Endothelial cell of umbilical vein (primary cell): ENCODE results near the gene GORASP2. TPM values are rescaled to one million over a fixed set of nuclear protein-coding genes. Genes with fewer than 3 reads are reported as not detected.

Experiments
- BruUV-seq: library from RNA; stranded (reverse); fragments of 400-500 nt; replicated peaks from 2 replicates; lab custom pipeline; 2021; lab: Mats Ljungman, UMichigan
- CTCF ChIA-PET: fragments of 300-600, 350-600 bp; sonication (Branson Sonifier 250); formaldehyde crosslinking; loops from one replicate; lab custom pipeline; 2021; ENCODE audit warnings: antibody characterized with exemption, inconsistent platforms; lab: Charles Lee
- POLR2A ChIA-PET: fragments of 300-600, 350-600 bp; sonication (Branson Sonifier 250); formaldehyde crosslinking; loops from one replicate; lab custom pipeline; 2021; ENCODE audit warnings: antibody characterized with exemption, inconsistent platforms; lab: Charles Lee
- DNase-seq: peaks from one replicate; pipeline ENCODE4 v3.0.0-alpha.2; 2011; ENCODE audit warnings: low read depth, low spot score
- FAIRE-seq: peaks from 2 replicates; lab custom pipeline; 2011; peaks lifted over from hg19 to GRCh38; lab: Jason Lieb, UNC
- H2AFZ ChIP-seq: 2 replicates; pipeline ENCODE4 v1.6.0; 2012; ENCODE audit warnings: low read depth, low read length, control low read depth, inconsistent platforms
- H3K27ac ChIP-seq: 2 replicates; pipeline ENCODE4 v1.5.1; 2011; ENCODE audit warnings: low read depth, mild to moderate bottlenecking, control low read depth, low read length, moderate library complexity; ENCODE audit not compliant: insufficient read depth
- H3K27me3 ChIP-seq, 2 experiments: 2 replicates each; pipeline versions ENCODE4 v1.6.0 to v1.6.1; 2011; ENCODE audit warnings: low read length in 2 of 2, mixed read lengths in 1 of 2; ENCODE audit not compliant: control insufficient read depth in 2 of 2, insufficient read depth in 2 of 2
- H3K36me3 ChIP-seq, 2 experiments: 2 replicates in 1 of 2; 3 replicates in 1 of 2; pipeline ENCODE4 v1.5.1; 2011; ENCODE audit warnings: low read length in 2 of 2, mild to moderate bottlenecking in 1 of 2, moderate library complexity in 1 of 2; ENCODE audit not compliant: control insufficient read depth in 2 of 2, insufficient read depth in 2 of 2; ENCODE audit errors: extremely low read depth in 1 of 2
- H3K4me1 ChIP-seq: 3 replicates; pipeline ENCODE4 v1.5.1; 2011; ENCODE audit warnings: mild to moderate bottlenecking, low read length; ENCODE audit not compliant: control insufficient read depth, insufficient read depth; ENCODE audit errors: extremely low read depth
- H3K4me2 ChIP-seq: 2 replicates; pipeline ENCODE4 v1.6.1; 2011; ENCODE audit warnings: low read length, control low read depth, mixed read lengths; ENCODE audit not compliant: insufficient read depth
- H3K4me3 ChIP-seq, 3 experiments: fragments of 200-600 bp in 1 of 3; sonication (generic), shearing (Covaris generic) in 1 of 3; replicated peaks in 1 of 3; 2 replicates each; pipeline ENCODE4 v1.5.1; 2011 to 2016; ENCODE audit warnings: control low read depth in 3 of 3, low read length in 3 of 3, mild to moderate bottlenecking in 2 of 3, inconsistent platforms in 1 of 3, low read depth in 1 of 3, moderate library complexity in 1 of 3; ENCODE audit not compliant: insufficient read depth in 1 of 3
- H3K79me2 ChIP-seq: 2 replicates; pipeline ENCODE4 v1.6.0; 2012; ENCODE audit warnings: low read length, inconsistent platforms; ENCODE audit not compliant: control insufficient read depth, insufficient read depth
- H3K9ac ChIP-seq: replicated peaks from 2 replicates; pipeline ENCODE3; 2011; ENCODE audit warnings: low read length, control low read depth; ENCODE audit not compliant: insufficient read depth; ENCODE audit errors: extremely low read depth
- H3K9me1 ChIP-seq: replicated peaks from 3 replicates; pipeline ENCODE4 v1.6.0; 2011; ENCODE audit warnings: mild to moderate bottlenecking, low read length; ENCODE audit not compliant: control insufficient read depth, insufficient read depth; ENCODE audit errors: extremely low read depth
- H3K9me3 ChIP-seq: replicated peaks from 2 replicates; pipeline ENCODE4 v1.5.1; 2012; ENCODE audit warnings: low read length, inconsistent platforms; ENCODE audit not compliant: control insufficient read depth, insufficient read depth
- H4K20me1 ChIP-seq: replicated peaks from 2 replicates; pipeline ENCODE3; 2011; ENCODE audit warnings: mild to moderate bottlenecking, low read length; ENCODE audit not compliant: control insufficient read depth, insufficient read depth; ENCODE audit errors: extremely low read depth
- EZH2 ChIP-seq: IDR thresholded peaks from 2 replicates; pipeline ENCODE4 v1.6.1; 2012; ENCODE audit warnings: borderline replicate concordance, low read depth, mild to moderate bottlenecking, moderate library complexity, low read length, inconsistent platforms; ENCODE audit not compliant: severe bottlenecking
- FOS ChIP-seq: IDR thresholded peaks from 2 replicates; pipeline ENCODE4 v1.6.1; 2011; ENCODE audit warnings: mild to moderate bottlenecking, low read length, moderate library complexity, borderline replicate concordance; ENCODE audit not compliant: insufficient read depth
- GATA2 ChIP-seq: IDR thresholded peaks from 2 replicates; pipeline ENCODE4 v1.7.0; 2011; ENCODE audit warnings: low read depth, mild to moderate bottlenecking, moderate library complexity, mixed read lengths, low read length; ENCODE audit not compliant: insufficient read length, insufficient read depth
- JUN ChIP-seq: IDR thresholded peaks from 2 replicates; pipeline ENCODE4 v1.6.1; 2011; ENCODE audit warnings: borderline replicate concordance, low read depth; ENCODE audit not compliant: insufficient read length, insufficient read depth
- MAX ChIP-seq: IDR thresholded peaks from 2 replicates; pipeline ENCODE4 v1.6.1; 2011; ENCODE audit not compliant: insufficient read depth, insufficient read length
- MYC ChIP-seq: IDR thresholded peaks from one replicate; pipeline ENCODE4 v1.6.1; 2011; ENCODE audit warnings: mild to moderate bottlenecking, low read depth, low read length
- POLR2A ChIP-seq: IDR thresholded peaks from 2 replicates; pipeline ENCODE4 v1.6.1; 2012; ENCODE audit warnings: low read depth, mild to moderate bottlenecking, control low read depth, low read length
- POLR2AphosphoS5 ChIP-seq: IDR thresholded peaks from 2 replicates; pipeline ENCODE4 v1.6.1; 2012; ENCODE audit warnings: low read depth, mild to moderate bottlenecking, control low read depth, low read length, moderate library complexity; ENCODE audit not compliant: insufficient read depth
- dilution Hi-C: fragments of 300-500 bp; cut with MboI; formaldehyde crosslinking; loops from one replicate; pipeline ENCODE4 v1.15.0; 2019; ENCODE audit warnings: low sequenced_read_pairs; ENCODE audit not compliant: extremely low pct_ligation_motif_present
- intact Hi-C: fragments of 100-400 bp; cut with micrococcal nuclease; formaldehyde crosslinking; loops from one replicate; pipeline ENCODE4 v1.10.0; 2022
- polyA plus RNA-seq, 4 experiments: library from polyadenylated mRNA; depleted of rRNA in 3 of 4; stranded (reverse) in 3 of 4; unstranded in 1 of 4; fragments of >200 nt; gene quantifications; 2 replicates each; pipeline versions ENCODE4 v1.2.1 to v1.2.3, GENCODE V29; 2011 to 2012; ENCODE audit warnings: missing spikeins in 1 of 4
- total RNA-seq: library from RNA; stranded (reverse); gene quantifications from 2 replicates; pipeline ENCODE4 v1.2.3, GENCODE V29; 2021
- TF ChIP-seq, protein P1 (sequence below), 2 donors: IDR thresholded peaks; 1 replicate in 1 of 2; 2 replicates in 1 of 2; pipeline ENCODE4 v1.5.1; 2011; ENCODE audit warnings: low read length in 2 of 2, mild to moderate bottlenecking in 2 of 2, moderate library complexity in 2 of 2, control low read depth in 1 of 2, inconsistent platforms in 1 of 2, low read depth in 1 of 2; ENCODE audit not compliant: insufficient read depth in 1 of 2; ENCODE audit errors: extremely low read depth in 1 of 2

Gene GORASP2
- total and polyA plus RNA-seq, 2 donors (not counting 3 experiments of a cell fraction or from before 2014, with no cell fraction given), result 104 to 245 TPM

DNA sequence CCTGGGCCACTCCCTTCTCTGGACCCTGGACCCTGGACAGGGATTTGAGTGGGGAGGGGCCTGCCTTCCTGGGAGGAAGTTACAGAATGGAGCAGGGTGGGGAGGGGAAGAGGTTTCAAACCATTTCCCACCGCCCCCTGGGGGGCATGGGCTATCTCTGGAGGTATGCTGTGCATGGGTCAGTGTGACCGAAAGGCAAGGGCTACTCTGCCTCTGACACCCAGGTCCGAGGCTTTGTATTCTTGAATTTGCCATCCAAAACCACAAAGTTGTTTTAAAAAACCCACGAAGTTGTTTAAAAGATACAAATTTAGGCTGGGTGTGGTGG lies 46.9 kb downstream of the GORASP2 start:
- H3K4me2 ChIP-seq, result no peak overlapping the region
- dilution Hi-C loops, result no loop called here
- ChIA-PET CTCF (interaction anchor here (6.7 kb wide), 1 partner anchor 183 kb away, joined by 47 read pairs; the partner anchor contains the start of gene TLK1), POLR2A (no interaction called here)
- BruUV-seq, result no TSS peak
- no peaks in the 10 kb centered on the region for H3K9me1 ChIP-seq
- no peaks in the 10 kb centered on the region for H3K27me3 ChIP-seq
- no peaks in the 10 kb centered on the region for H3K36me3 ChIP-seq
- H3K4me1 ChIP-seq, result peaks cover 8% of the 10 kb centered on the region
- H2AFZ ChIP-seq, result no peak overlapping the region
- no peak for TF ChIP-seq POLR2A
- TF ChIP-seq FOS, result no peak
- no peak for TF ChIP-seq MYC
- no peak for TF ChIP-seq EZH2
- TF ChIP-seq JUN, result no peak
- no peak for TF ChIP-seq GATA2
- TF ChIP-seq, protein P1, sequence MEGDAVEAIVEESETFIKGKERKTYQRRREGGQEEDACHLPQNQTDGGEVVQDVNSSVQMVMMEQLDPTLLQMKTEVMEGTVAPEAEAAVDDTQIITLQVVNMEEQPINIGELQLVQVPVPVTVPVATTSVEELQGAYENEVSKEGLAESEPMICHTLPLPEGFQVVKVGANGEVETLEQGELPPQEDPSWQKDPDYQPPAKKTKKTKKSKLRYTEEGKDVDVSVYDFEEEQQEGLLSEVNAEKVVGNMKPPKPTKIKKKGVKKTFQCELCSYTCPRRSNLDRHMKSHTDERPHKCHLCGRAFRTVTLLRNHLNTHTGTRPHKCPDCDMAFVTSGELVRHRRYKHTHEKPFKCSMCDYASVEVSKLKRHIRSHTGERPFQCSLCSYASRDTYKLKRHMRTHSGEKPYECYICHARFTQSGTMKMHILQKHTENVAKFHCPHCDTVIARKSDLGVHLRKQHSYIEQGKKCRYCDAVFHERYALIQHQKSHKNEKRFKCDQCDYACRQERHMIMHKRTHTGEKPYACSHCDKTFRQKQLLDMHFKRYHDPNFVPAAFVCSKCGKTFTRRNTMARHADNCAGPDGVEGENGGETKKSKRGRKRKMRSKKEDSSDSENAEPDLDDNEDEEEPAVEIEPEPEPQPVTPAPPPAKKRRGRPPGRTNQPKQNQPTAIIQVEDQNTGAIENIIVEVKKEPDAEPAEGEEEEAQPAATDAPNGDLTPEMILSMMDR (IDR thresholded peaks at IDR 0.05; ENCODE audit: extremely low read depth in 1 of 2, insufficient read depth in 1 of 2, low read depth in 1 of 2, low read length in 2 of 2), result no peak
- TF ChIP-seq MAX, result no peak
- TF ChIP-seq POLR2AphosphoS5, result no peak
- H3K27ac ChIP-seq, result no peak overlapping the region
- H3K9me3 ChIP-seq, result no peaks in the 10 kb centered on the region
- no peak overlapping the region for H3K9ac ChIP-seq
- DNase-seq (no peak), FAIRE-seq (no peak)
- no peaks in the 10 kb centered on the region for H4K20me1 ChIP-seq
- intact Hi-C loops, result loop anchor here (10.0 kb wide), 2 partner anchors 269 to 1129 kb away; partner anchors contain the start of gene DLX2
- no peak overlapping the region for H3K4me3 ChIP-seq
- no peaks in the 10 kb centered on the region for H3K79me2 ChIP-seq
